HL-60 (cell line): ENCODE results near the gene TMEM190.

Experiments
- CTCF ChIP-seq: IDR thresholded peaks from one replicate; pipeline ENCODE4 v1.5.1; 2011; ENCODE audit warnings: low read length, control low read depth, inconsistent platforms; ENCODE audit not compliant: insufficient read depth
- GABPA ChIP-seq: IDR thresholded peaks from 2 replicates; pipeline ENCODE4 v1.6.1; 2012; ENCODE audit warnings: low read depth
- POLR2AphosphoS5 ChIP-seq: IDR thresholded peaks from 2 replicates; pipeline ENCODE4 v1.6.1; 2012; ENCODE audit warnings: low read depth
- SPI1 ChIP-seq: IDR thresholded peaks from 2 replicates; pipeline ENCODE4 v1.6.1; 2012; ENCODE audit warnings: low read depth, mild to moderate bottlenecking, borderline replicate concordance

DNA sequence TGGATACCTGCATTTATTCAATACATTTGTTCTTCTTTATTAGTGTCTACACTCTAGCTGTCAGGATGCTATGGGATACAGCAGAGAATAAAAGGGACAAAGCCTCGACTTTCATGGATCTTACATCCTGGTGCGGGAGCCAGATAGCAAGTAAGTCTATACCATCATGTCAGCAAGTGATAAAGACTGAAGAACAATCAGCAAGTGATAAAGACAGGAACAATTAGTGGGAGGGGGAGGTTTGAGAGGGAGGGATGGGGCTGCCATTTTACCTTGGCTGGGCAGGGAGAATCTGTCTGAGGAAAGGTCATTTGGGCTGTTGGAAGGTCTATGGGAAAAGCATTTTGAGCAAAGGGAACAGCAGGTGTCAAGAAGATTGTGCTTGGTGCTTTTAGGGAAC lies 33.5 kb downstream of the TMEM190 start:
- TF ChIP-seq CTCF (no peak), SPI1 (no peak), GABPA (no peak), POLR2AphosphoS5 (no peak)
